SKM-1 (cell line): ENCODE data around the gene HNMT.
"Not testable (repeated sequence)": the region's sequence is repeated elsewhere in the genome, so short reads cannot be mapped to it uniquely, and the experiment has no call there.

Experiments used
- DNase-seq: peaks from one replicate; lab custom pipeline; 2025; ENCODE audit not compliant: unreplicated experiment; lab: John Stamatoyannopoulos, UW

Gene HNMT

DNA sequence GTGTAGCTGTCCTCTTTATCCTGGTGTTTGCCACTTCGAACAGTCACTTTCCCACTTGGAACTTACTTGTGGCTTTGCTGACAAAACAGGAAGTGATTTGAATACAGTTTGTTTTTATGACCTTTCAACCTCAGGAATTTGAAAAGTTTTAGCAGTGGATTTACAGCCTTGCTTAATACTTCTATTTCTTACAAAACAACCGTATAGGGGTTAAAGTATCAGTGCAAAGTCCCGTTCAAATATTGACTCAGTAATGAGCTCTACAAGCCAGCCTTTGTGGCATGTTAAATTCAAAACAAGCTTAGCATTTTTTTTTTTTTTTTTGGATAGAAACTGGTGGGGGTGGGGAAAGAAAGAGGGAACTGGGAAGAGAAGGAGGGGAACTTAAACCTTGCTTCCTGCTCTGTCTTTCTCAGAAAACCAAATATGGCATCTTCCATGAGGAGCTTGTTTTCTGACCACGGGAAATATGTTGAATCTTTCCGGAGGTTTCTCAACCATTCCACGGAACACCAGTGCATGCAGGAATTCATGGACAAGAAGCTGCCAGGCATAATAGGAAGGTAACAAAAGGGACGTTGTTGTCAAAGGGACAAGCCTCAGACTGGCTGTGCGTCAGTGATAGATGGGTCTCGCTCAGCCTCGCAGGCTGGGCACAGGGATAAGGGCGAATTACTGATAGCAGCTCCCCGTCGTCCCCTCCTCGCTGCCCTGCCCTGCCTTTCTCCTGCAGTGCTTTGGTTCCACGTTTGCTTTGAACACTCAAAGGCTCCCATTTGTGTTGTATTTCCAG lies at the start of gene HNMT:
TSS of gene HNMT (plus strand) at position 408 of the 793 bp plus-strand sequence. CDS start at position 427, 19 bp downstream.
- DNase-seq, result peak; percentile 21

DNA sequence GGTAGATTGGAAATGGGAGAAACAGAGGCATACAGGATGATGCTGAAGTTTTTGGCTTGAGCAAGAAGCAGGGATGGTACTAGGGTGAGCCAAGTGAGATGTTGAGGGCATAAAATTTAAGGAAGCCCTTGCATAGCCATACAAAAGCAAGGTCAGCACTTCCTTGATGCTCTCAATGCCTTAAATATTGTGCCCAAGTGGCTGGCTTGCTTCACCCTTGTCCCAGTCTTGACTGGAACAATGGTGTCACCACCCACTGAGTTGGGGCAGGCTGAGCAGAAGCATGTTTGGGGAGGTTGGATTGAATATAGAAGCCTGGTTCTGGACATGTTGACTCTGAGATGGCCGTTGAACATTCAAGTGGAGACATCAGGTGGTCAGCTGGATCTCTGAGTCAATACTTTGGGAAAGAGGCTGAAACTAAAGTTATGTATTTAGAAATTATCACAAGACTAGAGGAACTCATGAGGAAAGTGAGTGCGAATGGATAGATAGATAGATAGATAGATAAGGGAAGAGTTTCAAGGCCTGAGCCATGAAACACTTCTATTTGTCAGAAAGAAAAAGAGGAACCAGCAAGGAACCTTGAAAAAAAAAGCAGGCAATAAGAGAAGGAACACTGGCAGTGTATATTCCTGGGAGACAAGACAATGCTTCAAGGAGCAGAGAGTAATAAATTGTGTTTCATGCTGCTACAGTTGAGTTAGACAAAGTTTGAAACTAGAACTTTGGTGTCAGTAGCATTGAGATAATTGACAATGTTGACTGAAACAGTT lies 43.0 kb upstream of the HNMT start:
- no peak for DNase-seq

DNA sequence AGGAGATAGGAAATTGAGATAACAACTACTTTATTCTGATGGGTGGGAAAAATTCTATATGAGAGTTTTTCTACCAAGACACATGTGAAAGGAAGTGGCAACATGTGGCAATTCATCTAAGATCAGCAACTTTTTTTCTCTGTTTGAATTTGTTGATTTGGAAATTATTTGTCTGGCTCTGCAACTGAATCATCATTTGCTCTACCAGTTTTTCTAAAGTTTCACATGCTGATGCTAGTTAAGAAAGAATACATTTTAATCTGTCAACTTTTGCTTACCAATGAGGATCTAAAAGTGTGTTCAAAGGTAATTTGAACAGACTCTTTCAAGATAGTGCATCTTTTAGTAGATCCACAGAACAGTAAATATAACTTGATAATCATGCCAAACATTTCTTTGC lies 42.1 kb upstream of the HNMT start:
- not testable (repeated sequence) for DNase-seq

DNA sequence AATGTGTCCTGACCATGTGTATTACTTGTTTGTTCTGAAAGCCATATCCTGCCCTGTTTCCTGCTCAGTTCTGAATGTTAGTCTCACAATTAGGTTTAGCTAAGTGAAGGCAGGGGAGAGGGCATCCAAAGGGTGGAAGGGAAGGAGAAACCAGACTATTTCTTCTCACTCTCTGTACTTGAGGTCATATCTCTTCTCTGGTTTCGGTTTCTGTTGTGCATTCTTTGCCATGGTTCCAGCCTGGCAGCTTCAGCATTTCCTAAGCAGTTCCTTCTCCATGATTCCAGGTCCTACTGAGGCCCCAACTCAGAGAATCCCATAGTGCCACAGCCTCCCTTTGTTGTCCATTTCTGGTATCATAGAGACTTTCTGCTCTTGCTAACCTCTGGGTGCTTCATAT lies 40.3 kb upstream of the HNMT start:
- no peak for DNase-seq

- DNase-seq, result no peak
These were observed 38.7 kb upstream of the HNMT start for GRCh38 chr2:137925599-137925998.

- DNase-seq, result no peak
These were observed 36.4 kb upstream of the HNMT start for GRCh38 chr2:137927846-137928245.

- no peak for DNase-seq
These were observed 35.4 kb upstream of the HNMT start for GRCh38 chr2:137928547-137929518.

GRCh38 chr2:137929519-137929916 lies 34.8 kb upstream of the HNMT start:
- DNase-seq, result no peak

GRCh38 chr2:137930146-137930545 lies 34.1 kb upstream of the HNMT start:
- DNase-seq, result no peak

- DNase-seq, result no peak
These were observed 28.7 kb upstream of the HNMT start for GRCh38 chr2:137935591-137935990.

GRCh38 chr2:137937246-137937645 lies 27.0 kb upstream of the HNMT start:
- no peak for DNase-seq

- DNase-seq, result no peak
These were observed 26.5 kb upstream of the HNMT start for GRCh38 chr2:137937778-137938177.

DNA sequence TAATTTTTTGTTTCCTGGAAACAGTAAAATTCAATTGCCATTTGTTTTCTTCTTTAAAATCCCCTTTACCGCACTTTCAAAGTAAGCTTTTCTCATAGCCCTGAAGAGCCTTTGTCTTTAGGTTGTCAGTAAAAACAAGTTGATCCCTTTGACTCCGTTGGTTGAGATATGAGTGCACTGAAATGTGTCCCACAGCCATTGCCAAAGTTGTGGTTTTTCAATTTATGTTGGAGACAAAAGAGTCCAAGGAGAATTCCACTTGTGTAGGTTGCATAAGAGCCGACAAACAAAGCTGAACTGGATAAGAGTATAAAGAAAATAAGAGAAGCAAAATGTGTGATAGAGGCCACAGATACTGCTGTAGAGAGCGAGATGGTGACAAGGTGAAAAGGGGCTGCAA lies 26.1 kb upstream of the HNMT start:
- DNase-seq, result no peak

DNA sequence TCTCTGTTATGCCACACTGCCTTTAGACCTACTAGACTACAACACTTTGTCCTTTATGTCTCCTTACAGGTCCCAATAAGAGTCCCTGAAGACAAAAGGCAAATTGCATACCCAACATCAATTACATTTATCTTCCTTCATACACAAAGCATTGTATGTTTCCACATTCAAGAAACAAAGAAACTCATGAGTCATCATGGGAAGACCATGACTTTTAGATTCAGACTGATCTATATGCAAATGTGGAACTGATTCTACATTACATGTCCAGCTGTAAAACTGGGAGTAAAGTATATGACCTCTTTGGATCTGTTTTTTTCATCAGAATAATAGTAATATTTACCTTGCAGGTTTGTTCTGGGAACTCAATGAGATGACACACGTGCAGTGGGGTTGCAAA lies 25.2 kb upstream of the HNMT start:
- no peak for DNase-seq

DNA sequence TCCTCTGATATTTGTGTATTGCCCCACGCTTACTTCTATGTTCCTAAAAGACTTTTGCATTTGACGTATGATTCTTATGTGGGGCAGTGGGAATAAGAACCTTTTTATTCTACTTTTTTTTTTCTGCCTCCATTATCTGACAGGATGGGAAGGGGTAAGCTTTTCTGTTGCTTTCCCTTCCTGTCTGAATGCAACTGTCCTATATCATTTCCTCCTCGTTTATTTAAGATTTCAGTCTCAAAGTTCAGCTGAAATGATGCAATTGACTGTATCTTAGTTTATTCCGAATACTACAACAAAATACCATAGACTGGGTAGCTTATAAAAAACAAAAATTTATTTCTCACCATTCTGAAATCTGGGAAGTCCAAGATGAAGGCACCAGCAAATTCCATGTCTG lies 24.1 kb upstream of the HNMT start:
- no peak for DNase-seq

- DNase-seq, result no peak
These were observed 22.0 kb upstream of the HNMT start for GRCh38 chr2:137942037-137942832.

DNA sequence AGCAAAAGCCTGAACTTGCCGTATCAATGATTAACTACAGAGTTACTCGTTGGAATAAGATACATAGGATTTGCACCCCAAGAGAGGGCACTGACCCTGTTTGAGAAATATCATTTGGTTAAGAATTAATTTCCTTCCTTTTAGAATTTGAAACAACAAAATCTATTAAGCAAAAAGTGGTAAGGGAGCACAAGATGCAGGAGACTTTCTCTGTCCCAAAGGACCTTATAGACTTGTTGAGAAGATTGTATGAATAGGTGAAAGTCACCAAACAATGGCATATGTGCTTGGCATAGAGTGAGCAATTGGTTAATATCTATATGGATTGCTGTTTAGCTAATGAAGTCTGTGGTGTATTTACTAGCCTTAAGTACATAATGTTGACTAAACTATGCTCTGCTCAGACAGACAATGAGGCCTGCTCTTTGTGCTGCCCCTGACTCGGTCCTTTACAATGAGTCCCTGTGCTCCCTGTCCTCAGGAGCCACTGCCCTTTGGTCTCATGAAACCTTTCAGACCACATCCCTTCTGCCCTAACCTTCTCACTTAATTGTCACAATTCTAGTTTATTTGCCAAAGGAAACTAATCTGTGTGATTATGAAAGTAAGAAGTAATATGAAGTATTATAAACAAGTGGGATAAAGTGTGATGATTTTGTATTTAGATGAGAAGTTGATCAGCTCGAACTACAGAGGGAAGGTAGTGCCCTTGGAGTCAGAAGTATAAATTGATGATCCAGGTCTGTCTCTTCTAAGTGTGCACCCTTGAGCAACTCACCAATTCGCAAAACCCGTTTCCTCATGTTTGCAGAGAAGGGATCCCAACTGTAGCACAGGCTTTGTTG lies 21.2 kb upstream of the HNMT start:
- DNase-seq, result no peak

DNA sequence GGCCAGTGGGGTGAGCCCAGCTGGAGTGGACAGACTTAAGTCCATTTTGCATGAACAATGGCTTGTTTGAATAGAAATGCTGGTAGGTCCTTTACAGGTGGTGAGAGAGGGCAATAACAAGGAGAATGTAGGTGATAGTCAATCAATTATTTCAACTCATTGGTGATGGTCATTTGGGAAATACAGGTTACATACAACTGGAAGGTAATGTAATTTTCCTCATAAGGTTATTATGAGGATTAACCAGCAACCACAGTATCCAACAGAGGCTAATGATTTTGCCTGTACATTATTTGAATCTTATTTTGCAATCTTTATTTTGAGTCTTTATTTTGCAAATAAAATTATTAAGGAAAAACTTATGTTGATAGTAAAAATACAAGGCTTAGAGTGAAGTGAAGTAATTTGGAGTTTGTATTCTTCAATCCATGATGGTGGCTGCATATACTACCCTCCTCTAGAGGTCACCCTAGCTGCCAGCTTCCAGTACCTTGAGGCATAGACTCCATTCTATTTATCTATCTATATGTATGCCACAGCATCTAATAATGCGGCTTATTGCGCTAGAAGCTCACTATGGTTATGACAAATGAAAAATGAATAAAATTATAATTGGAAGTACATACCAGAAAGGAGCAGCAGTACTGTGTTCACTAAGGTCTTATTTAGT lies 20.5 kb upstream of the HNMT start:
- DNase-seq, result no peak

- no peak for DNase-seq
These were observed 19.6 kb upstream of the HNMT start for GRCh38 chr2:137944714-137945113.
